IPS-18a (cell line): ENCODE measurements around the gene FMOD.
A peak's percentile ranks its signal among the peaks of the same experiment; 100 is the strongest.

Source experiments
- H3K27ac ChIP-seq: one replicate; pipeline ENCODE4 v1.5.1; 2013; ENCODE audit warnings: low read length
- H3K27me3 ChIP-seq: one replicate; pipeline ENCODE4 v1.6.1; 2013; ENCODE audit warnings: mild to moderate bottlenecking, low read length; ENCODE audit not compliant: control insufficient read depth, insufficient read depth
- H3K36me3 ChIP-seq: one replicate; pipeline ENCODE4 v1.6.1; 2013; ENCODE audit warnings: low read depth, low read length; ENCODE audit not compliant: control insufficient read depth
- H3K4me1 ChIP-seq: one replicate; pipeline ENCODE4 v1.6.1; 2013; ENCODE audit warnings: low read depth, low read length; ENCODE audit not compliant: control insufficient read depth
- H3K4me3 ChIP-seq: one replicate; pipeline ENCODE4 v1.5.1; 2013; ENCODE audit warnings: low read length
- H3K9ac ChIP-seq: one replicate; pipeline ENCODE4 v1.6.1; 2013; ENCODE audit warnings: mild to moderate bottlenecking, low read length, moderate library complexity
- H3K9me3 ChIP-seq: one replicate; pipeline ENCODE4 v1.6.1; 2013; ENCODE audit warnings: low read depth, low read length; ENCODE audit not compliant: control insufficient read depth

Gene FMOD

GRCh38 chr1:203338335-203339036 is 12.4 kb downstream of the FMOD start:
- H3K4me1 ChIP-seq: peaks cover 3% of the 10 kb centered on the region
- no peak overlapping the region for H3K9ac ChIP-seq
- H3K27ac ChIP-seq: no peak overlapping the region
- no peak overlapping the region for H3K4me3 ChIP-seq
- H3K9me3 ChIP-seq: no peaks in the 10 kb centered on the region
- H3K36me3 ChIP-seq: no peaks in the 10 kb centered on the region
- H3K27me3 ChIP-seq: no peaks in the 10 kb centered on the region

DNA sequence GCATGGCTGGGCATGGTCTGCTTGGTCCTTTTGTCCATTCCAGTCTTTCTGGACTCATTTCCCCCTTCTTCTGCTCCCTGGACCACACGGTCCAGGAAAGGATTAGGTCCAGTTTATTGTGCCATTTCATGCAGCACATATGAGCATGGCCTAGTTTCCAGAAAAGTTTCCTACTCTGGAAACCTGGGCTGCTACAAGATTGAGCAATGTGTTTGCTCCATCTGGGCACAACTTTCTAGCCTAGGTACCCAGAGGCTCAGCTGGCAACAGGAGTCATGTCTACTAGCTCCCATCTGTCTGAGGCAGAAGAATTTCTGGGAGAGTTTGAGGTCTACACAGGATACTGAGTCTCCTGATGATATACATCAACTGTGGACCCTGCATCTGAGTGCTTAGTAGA is 14.8 kb downstream of the FMOD start:
- Histone ChIP-seq H3K4me1 (no peaks in the 10 kb centered on the region), H3K27me3 (no peaks in the 10 kb centered on the region), H3K4me3 (no peak overlapping the region), H3K9ac (no peak overlapping the region), H3K27ac (no peak overlapping the region), H3K9me3 (no peaks in the 10 kb centered on the region), H3K36me3 (no peaks in the 10 kb centered on the region)

DNA sequence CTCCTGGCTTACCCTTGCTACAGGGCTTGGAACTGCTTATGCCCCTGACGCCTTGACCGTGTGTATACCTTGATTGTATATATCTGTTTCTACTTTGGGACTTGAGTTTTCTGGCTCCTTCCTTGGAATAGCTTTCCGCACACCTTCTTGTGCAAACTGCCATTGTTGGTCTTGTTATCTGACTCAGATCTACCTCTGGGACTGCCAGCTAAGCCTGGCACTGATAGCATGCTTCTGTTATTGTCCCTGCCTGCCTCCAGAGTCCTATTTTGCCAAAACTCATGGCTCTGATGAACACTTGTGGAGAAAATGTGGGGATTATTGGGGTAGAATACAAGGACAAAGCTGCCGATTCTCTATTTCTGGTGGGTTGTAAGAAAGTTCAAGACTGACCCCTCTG is 15.4 kb downstream of the FMOD start:
- H3K9ac ChIP-seq: no peak overlapping the region
- H3K4me3 ChIP-seq: no peak overlapping the region
- H3K9me3 ChIP-seq: no peaks in the 10 kb centered on the region
- H3K4me1 ChIP-seq: no peaks in the 10 kb centered on the region
- no peaks in the 10 kb centered on the region for H3K27me3 ChIP-seq
- no peak overlapping the region for H3K27ac ChIP-seq
- H3K36me3 ChIP-seq: no peaks in the 10 kb centered on the region

GRCh38 chr1:203331224-203331623 is 19.7 kb downstream of the FMOD start:
- Histone ChIP-seq H3K27ac (no peak overlapping the region), H3K36me3 (no peaks in the 10 kb centered on the region), H3K9ac (no peak overlapping the region), H3K4me3 (no peak overlapping the region), H3K4me1 (peaks cover 21% of the 10 kb centered on the region), H3K9me3 (no peaks in the 10 kb centered on the region), H3K27me3 (peaks cover 21% of the 10 kb centered on the region)

GRCh38 chr1:203328714-203329122 is 22.2 kb downstream of the FMOD start:
- H3K4me1 ChIP-seq: peaks cover 42% of the 10 kb centered on the region
- H3K4me3 ChIP-seq: no peak overlapping the region
- peaks cover 33% of the 10 kb centered on the region for H3K27me3 ChIP-seq
- H3K9me3 ChIP-seq: no peaks in the 10 kb centered on the region
- no peak overlapping the region for H3K27ac ChIP-seq
- H3K9ac ChIP-seq: no peak overlapping the region
- no peaks in the 10 kb centered on the region for H3K36me3 ChIP-seq

DNA sequence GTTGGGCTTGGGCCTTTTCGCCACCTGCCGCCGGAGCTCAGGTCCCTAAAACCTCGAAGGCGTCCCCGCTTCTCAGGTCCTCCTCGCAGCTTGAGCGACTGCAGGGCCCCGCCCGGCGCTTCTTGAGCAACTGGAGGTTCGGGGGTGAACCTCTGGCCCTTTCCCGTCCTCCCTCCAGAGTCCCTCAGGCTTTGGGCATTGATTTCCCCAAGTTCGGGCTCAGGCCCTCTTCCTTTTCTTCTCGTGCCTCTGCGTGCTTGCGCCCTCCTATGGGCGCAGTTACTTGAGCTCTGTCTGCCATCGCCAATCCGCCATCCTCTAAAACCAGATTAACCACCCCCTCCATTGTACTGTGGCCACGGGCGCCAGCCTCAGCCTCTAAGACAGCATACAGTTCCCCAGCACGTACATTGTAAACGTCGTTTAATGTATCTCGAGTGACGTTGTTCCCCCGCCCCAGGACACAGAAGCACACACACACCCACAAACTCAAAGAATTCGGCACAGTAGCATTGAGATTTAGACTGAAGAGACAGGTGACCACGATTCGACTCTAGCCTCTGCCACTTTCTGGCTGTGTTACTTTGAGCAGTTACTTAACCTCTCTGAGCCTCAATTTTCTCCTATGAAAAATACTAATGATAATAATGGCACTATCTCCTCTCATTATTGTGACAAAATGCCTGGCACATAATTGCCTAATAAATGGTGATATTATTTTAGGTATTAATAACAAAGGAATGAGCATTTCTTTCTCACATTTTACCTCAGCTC is 23.1 kb downstream of the FMOD start:
- Histone ChIP-seq H3K4me3 (peak overlapping the region; percentile 31), H3K9ac (peak overlapping the region; percentile 55), H3K27me3 (peaks cover 42% of the 10 kb centered on the region), H3K27ac (peak overlapping the region; percentile 56), H3K36me3 (no peaks in the 10 kb centered on the region), H3K9me3 (no peaks in the 10 kb centered on the region), H3K4me1 (peaks cover 42% of the 10 kb centered on the region)

- Histone ChIP-seq H3K27ac (no peak overlapping the region), H3K4me1 (peaks cover 42% of the 10 kb centered on the region), H3K27me3 (peaks cover 42% of the 10 kb centered on the region), H3K9me3 (no peaks in the 10 kb centered on the region), H3K36me3 (no peaks in the 10 kb centered on the region), H3K4me3 (peak overlapping the region; percentile 65), H3K9ac (peak overlapping the region; percentile 55)
Observed at GRCh38 chr1:203326830-203327683, 23.9 kb downstream of the FMOD start.

- Histone ChIP-seq H3K4me1 (peaks cover 48% of the 10 kb centered on the region), H3K27ac (no peak overlapping the region), H3K4me3 (no peak overlapping the region), H3K36me3 (no peaks in the 10 kb centered on the region), H3K9me3 (no peaks in the 10 kb centered on the region), H3K27me3 (peaks cover 42% of the 10 kb centered on the region), H3K9ac (peak overlapping the region; percentile 9)
Observed at GRCh38 chr1:203325418-203326091, 25.4 kb downstream of the FMOD start.

DNA sequence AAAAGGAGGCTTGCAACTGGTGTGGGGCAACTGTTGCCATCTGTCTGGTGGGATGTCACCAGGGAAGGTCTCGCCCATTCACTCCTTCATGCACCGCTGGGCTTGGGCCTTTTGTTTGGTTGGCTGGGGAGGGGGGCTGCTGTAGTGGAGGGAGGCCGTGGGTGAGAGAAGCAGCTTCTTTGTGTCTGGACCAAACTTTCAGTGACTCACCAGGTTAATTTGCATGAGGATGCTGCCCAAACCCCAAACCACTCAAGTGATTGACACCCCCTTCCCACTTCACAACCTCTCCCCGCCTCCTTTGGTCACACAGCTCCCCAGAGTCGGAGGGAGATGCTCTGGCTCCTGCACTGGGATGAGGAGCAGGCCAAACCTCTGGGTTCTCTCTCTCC is 25.9 kb downstream of the FMOD start:
- peak overlapping the region; percentile 9 for H3K9ac ChIP-seq
- peaks cover 47% of the 10 kb centered on the region for H3K27me3 ChIP-seq
- H3K4me1 ChIP-seq: peaks cover 48% of the 10 kb centered on the region
- H3K4me3 ChIP-seq: no peak overlapping the region
- H3K27ac ChIP-seq: no peak overlapping the region
- H3K36me3 ChIP-seq: no peaks in the 10 kb centered on the region
- H3K9me3 ChIP-seq: no peaks in the 10 kb centered on the region

GRCh38 chr1:203324105-203325025 is 26.6 kb downstream of the FMOD start:
- H3K4me3 ChIP-seq: no peak overlapping the region
- no peak overlapping the region for H3K27ac ChIP-seq
- no peaks in the 10 kb centered on the region for H3K9me3 ChIP-seq
- no peaks in the 10 kb centered on the region for H3K36me3 ChIP-seq
- H3K27me3 ChIP-seq: peaks cover 46% of the 10 kb centered on the region
- peaks cover 48% of the 10 kb centered on the region for H3K4me1 ChIP-seq
- H3K9ac ChIP-seq: no peak overlapping the region
